Hypothalamus (tissue), 51 donors: ENCODE measurements around the gene RBM19.

Experiments
- DNase-seq, 51 donors: peaks; one replicate each; lab custom pipeline; 2025; lab: John Stamatoyannopoulos, UW

RBM19 gene

DNA sequence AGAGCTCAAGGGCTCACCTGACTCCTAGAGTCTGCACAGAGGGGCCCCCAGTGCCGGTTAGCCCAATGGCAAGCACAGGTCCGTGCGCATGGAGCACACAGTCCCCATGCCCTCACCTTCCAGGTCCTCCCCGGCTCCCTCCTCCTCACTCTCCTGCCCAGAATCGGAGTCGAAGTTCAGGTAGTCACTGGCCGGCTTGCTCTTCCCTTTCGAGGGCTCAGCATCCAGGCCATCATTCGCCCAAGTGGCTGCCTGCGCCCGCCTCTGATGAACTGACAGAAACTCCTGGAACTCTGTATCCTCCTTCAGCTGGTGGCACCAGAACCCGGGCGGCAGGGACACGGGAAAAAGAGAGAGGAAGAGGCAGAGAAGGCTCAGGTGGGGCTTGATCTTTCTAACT lies 7.0 kb downstream of the RBM19 start:
- no peak for DNase-seq

DNA sequence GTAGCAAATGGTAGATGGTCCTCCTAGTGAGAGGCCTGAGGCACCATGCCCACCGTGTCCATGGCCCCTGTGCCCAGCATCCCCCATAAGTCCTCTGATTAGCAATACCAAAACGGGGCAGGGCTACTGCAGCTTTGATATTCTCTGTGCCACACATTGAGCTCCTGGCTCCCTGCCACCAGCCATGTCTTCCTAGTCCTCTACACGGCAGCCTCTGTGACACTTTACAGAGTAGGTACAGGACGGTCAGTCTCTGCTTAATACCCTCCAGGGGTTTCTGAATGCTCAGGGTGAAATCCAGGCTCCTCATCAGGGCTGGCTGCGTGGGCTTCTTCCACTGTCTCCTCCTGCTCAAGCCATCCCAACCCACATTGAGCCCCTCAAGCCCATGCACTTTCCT lies 8.0 kb downstream of the RBM19 start:
- DNase-seq = no peak

DNA sequence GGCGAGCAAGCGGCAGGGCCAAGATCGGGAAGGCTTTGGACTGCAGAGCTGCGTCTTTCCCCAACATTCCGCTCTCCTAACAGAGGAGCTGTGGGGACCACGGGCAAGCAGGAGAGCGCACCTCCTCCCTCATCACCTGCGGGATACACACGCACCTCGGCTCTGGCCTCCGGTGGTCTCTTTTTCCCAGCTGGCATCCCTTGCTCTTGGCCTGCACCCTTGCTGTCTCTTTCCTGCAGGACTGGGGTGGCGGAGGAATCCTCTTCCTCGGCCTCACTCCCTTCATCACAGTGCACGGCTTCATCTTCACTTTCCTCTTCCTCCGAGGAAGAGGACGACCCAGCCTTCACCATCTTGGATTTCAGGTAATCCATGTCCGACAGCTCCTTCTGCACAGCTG lies 8.5 kb downstream of the RBM19 start:
- DNase-seq = no peak

DNA sequence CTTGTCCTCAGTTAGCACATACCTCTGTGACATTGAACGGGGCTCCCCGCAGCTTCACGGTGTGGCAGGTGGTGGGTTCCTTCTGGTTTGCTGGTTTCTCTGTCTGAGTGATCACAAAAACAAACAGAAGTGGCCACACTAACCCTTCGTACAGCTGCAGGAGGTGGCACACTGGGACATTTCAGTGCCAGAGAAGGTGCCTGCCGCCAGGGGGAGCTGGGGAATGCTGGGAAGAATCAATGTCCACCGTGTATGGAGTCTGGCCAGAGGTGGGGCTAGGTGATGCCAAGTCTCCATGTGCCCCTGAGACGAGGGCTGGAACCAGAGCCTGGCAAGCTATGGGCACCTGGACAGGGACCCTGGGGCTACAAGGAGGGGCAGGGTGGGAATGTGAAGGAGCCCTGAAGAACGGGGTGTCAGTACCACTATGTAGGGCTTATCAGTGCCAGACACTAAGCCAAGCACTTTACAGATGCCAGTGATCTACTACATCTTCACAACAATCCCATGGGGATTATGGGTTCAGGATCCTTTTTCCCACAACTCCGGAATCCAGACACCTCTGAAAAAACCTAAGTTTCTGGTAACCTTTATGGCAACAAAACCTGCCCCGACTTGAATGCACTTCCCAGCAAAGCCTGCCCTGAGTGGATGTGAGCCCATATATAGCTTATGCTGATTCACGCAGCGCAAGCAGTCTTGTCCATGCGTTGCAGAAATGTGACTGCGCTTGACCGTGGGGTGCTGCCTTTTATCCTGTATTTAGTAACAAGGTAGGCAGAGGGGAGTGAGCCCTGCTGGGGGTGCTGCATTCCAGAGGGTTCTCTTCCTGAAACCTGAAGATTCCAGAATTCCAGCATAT lies 10.8 kb downstream of the RBM19 start:
- no peak for DNase-seq

DNA sequence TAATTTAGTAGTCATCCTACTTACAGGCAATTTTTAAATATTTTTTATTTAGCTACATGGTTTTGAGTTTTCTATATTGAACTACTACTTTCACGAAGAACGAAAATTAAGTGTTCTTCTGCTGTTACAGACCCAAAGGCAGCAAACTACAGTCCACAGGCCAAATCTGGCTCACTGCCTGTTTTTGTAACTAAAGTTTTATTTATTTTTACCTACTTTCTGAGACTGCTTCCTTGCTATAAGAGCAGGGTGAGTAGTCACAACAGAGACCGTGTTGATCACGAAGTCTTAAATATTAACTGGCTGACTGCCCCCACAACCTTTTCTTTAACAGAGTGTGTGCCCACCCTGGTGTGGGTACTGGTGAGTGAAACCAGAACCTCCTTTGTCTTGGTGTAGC lies 11.6 kb downstream of the RBM19 start:
- no peak for DNase-seq

DNA sequence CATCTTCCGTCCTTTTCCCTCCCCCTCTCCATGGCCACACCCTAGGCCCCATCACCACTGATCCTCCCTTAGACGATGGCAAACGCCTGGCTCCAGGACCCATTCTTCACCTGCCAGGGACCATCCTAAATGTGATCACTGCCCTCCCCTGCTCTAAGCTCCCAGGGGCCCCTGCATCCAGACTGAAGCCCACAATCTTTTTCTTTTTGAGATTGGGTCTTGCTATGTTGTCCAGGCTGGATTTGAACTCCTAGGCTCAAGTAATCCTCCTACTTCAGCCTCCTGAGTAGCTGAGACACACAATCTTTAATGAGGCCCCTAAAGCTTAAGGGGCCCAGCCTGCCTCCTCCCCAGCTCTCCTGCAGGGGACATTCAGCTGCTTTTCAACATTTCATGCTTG lies 15.3 kb downstream of the RBM19 start:
- no peak for DNase-seq

DNA sequence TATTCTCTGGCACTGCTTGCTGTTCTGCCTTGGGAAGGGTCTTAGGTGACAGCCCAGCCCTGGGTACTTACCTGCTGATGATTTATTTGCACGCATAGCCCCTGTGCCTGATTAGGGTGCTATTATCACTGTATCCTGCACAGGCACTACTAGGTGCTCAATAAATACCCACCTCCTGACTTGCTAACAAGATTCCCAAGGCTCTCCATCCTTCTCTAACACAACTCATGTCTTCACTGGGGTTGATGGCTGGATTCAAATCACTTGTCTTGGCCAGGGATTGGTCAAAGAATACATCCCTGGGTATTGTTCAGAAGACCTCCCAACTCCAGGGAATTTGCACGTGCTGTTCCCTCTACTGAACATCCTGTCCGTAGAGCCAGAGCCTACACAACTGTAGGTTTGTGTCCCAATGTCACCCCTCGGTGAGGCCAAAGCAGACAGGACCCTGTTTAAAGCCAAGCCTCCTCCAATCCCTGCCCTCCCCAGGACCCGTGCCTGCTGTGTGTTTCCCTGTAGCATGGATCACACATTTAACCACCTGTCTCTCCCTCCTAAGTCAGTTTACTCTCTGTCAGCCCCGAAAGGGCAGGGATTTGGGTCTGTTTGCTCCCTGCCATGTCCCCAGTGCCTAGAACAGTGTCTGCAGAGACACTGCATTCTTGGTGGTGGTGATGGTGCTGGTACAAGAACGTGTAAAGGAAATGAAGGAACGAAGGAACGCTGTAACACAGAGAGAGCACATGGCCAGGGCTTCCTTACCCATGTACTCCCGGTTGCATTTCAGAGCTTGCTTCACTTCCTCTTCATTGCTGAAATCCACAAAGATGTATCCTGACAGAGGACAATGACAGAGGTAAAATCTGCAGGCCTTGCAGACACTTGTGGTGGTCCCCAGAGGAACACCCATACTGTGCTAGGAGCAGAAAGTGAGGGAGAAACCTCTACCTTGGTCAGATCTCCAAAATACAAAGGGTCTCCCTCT lies 16.5 kb downstream of the RBM19 start:
- DNase-seq = no peak

DNA sequence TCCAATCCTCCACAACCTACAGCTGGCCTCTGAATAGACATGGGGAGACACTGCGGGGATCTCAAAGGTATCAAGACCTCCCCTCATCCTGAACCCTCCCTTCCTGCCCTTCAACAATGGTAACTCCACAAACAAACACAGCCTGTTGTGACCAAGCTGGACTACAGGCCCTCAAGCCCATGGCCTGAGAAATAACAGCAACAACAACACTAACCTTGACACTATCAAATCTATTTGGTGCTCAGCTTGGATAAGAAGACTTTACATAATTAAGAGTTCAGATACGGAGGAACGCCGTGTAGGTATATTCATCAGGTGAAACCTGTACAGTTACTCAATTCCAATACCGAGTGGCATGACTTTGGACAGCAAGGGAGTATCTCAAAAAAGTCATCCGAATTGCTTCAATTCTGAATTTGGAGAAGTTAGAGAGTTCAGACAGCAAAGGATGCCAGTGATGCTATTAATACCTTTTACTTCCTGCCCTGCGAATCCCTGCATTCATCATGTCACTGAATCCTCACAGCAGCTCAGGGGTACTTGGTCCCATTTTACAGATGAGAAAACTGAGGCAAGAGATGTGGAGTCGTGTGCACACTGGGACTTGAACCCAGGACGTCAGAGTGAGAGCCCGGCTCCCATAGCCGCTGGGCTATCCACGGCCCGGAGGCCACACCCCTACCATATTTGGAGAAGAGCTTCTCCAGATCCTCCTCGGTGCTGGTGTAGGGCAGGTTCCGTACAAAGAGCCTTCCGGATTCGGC lies 17.8 kb downstream of the RBM19 start:
- no peak for DNase-seq

DNA sequence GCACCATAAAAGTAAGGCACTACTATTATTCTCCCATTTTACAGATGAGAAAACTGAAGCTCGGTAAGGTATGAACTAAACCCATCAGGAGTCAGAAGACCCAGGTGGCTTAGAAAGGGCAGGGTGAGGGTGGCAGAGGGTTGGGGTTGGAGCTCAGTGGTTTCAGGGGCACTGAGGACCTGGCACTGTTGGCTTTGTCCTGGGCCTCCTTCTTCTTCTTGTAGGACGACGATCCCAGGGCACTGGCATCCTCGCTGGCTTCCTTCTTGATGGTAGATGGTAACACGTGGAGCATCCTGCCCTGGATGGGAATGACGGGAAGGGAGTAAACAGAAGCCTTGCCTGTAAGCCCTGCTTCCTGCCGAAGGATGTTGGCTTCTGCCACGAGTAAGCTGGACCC lies 19.9 kb downstream of the RBM19 start:
- DNase-seq = no peak

DNA sequence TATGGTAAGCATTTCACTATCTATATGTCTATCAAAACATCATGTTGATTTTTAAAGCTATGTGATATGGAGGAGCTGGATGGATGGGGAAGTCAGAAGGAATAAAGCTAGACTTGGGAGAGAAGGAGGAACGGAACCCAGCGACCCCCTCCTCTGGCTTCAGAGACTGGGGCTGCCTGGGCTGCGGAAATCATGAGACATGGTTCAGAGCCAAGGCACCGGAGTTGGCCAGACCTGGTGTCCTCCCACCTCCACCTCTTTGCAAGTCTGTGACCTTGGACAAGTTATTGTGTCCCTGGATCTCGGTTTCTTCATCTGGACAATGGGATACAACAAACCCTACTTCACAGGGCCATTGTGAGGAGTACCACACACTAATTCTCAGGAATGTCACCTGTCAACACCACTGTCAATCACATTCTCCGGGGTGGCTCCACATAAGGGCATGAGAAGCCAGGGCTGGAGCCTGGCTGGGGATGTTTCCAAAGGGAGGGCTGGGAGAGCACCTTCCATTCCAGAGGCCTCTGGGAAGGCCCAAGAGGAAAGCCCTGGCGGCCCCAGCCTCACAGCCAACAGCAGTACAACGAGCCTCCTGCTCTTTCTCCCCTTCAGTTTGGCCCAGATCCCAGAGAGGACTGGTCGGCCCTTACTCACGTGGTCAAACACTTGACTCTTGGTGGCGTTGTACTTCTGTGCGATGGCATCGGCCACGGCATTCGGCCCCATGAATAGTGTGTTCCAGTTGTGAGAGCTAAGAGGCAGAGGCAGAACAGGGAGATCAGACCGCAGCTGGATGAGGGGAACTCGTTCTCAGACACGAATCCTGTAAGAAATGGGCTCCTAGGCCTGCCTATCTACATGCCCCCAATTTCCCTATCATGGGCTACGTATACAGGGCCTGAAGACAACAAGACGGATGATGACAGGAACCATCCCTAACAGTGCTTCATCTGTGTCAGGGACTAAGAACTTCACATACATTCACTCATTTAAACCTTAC lies 20.7 kb downstream of the RBM19 start:
- no peak for DNase-seq

DNA sequence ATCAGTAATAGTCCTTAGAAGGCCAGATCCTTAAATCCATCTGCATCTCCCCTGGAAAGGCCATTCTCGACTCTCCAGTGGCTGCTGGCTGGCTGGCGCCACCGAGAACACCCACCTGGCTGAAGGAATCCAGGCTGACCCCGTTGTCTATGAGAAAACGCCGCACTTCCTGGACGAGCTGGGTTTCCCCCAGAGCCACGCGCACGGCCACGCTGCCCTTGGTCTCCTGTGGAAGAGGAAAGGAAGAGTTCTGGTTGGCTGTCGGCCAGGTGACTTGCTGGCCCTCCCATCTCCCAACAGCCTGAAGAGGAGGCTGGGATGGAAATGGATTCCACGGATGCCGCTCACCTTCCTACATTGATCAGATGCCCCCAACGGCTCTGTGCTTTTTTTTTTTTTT lies 23.9 kb downstream of the RBM19 start:
- no peak for DNase-seq

DNA sequence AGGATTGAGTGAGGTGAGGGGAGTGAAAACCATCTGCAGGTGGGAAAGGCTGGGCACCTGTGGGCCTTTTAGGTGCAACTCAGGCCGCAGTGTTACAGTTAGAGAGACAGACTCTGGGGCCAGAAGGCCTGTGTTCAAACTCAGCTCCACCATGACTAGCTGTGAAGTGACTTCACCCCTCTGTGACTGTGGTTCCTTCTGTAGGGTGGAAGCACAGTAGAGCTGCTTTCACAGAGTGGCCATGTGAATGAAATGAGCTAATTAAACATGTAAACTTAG lies 25.0 kb downstream of the RBM19 start:
- no peak for DNase-seq

DNA sequence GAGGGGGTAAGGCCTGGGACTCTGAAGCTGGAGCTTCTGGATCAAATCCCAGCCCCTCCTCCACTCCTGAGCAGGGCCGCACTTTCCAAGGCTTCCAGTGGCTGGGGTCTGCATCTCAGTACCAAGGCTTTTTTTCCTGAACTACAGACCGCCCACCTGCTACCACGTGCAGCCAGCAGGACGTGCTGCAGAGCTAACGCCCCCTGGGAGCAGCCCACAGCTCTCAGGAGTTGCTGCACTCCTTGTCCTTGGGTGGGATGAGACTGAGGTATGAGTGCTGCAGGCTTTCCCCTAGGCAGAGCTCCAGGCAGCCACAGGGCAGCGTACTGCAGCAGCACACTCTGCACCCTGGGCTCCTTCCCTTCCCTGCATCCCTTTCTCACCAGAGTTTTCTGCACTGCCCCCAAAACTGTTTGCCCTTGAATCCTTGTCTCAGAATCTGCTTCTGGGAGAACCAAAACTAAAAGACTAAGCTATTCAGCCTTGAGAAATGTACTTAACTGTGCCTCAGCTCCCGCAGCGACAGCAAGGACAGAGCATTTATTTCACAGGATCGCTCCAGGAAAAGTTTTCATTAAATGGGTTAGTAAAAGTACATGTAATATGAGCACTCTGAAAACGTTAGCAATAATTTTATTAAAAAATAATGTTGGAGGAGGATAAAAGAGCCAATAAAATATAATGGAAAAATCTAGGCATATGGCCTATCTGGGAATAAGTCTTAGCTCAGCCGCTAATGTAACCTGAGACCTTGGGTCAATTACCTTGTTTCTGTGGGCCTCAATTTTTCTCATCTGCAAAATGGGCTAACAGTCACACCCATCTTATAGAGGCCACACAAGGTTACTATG lies 25.5 kb downstream of the RBM19 start:
- DNase-seq = no peak

DNA sequence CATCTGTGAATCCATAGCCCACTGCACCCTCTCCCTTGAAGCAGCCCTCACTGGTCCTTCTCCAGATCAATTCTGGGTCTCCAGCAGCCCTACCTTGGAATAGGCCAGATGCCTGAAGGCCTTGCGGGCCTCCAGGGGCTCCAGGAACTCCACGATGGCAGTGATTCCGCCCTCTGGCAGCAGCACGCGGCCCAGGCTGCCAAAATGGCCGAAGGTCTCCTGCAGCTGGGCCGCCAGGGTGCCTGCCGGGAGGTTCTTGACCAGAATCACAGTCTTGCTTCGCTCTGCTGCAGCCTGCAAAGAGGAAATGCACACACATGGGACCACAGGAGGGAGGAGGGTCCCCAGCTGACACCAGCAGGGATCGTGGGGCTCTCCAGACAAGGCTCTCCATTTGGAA lies 26.3 kb downstream of the RBM19 start:
- DNase-seq = no peak

DNA sequence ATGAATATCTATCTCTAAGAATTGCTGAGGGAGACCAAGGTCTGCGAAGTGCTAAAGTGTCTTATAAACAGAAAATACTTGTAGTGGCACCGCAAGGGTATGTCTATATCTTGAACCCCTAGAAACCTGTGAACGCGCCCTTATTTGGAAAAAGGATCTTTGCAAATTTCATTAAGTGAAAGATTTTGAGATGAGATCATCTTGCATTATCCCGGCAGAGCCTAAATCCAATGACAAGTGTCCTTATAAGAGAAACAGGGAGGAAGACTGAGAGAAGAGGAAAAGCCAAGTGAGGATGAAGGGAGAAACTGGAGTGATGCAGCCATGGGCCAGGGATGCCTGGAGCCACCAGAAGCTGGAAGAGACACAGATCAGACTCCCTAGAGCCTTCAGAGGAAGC lies 27.7 kb downstream of the RBM19 start:
- DNase-seq = no peak

DNA sequence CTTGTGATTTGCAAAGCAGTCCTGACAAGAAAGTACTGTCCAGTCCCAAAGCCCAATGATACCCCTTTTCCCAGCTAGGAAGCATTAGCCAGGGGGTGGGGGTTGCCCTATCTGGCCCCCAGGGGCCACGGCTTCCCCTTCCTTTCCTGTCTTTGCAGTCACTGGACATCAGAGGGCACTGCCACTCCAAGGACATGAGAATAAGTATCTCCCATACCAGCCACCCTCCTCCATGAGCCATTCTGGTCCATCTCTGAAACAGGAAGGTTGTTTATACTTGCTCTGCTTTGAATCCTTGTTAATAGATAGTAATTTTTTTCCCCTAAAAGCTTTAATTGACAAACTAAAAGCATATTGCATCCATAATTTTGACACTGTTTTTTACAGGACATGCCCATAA lies 29.7 kb downstream of the RBM19 start:
- DNase-seq = no peak

DNA sequence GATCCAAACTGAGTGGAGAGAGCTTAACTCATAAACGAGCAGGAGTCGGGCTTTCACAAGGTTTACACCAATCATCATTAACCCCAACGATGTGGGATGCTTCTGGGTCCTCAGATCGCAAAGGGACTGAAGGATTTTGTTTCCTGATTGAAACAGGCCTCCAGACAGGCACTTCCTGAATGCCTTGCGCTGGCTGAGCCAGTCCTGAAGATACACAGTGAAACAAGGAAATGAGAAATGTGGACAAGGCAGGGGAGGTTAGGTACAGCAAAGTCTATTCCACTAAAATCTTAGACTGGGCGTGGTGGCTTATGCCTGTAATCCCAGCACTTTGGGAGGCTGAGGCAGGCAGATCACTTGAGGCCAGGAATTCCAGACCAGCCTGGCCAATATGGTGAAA lies 30.7 kb downstream of the RBM19 start:
- peak in 1 of 51 donors; percentile 13 for DNase-seq

DNA sequence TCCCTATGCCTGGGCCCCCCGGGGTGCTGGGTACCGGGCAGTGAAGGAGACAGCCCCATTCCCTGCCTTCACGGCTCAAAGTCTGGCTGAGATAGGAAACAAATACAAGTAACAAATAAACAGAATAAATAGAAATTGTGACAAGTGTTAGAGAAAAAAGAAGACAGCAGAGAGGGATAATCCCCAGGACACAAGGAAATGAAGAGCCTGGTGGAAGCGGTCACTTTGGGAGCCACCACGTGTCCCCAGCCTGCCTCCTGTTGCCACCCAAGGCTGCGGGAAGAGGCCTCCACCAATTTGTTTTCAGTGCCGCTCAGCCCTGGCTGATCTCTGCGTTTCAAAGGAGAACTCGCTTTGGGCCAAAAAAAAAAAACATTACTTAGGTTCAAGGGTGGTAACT lies 31.2 kb downstream of the RBM19 start:
- DNase-seq = no peak
